HG02623 (cell line): ENCODE results near the gene ARID1B.
A peak's percentile ranks its signal among the peaks of the same experiment; 100 is the strongest.

ENCODE experiments used
- ATAC-seq: cut with Tn5 transposase; IDR thresholded peaks from one replicate; pipeline ENCODE4 v1.9.1; 2021; ENCODE audit warnings: moderate library complexity; ENCODE audit not compliant: unreplicated experiment

ARID1B gene

DNA sequence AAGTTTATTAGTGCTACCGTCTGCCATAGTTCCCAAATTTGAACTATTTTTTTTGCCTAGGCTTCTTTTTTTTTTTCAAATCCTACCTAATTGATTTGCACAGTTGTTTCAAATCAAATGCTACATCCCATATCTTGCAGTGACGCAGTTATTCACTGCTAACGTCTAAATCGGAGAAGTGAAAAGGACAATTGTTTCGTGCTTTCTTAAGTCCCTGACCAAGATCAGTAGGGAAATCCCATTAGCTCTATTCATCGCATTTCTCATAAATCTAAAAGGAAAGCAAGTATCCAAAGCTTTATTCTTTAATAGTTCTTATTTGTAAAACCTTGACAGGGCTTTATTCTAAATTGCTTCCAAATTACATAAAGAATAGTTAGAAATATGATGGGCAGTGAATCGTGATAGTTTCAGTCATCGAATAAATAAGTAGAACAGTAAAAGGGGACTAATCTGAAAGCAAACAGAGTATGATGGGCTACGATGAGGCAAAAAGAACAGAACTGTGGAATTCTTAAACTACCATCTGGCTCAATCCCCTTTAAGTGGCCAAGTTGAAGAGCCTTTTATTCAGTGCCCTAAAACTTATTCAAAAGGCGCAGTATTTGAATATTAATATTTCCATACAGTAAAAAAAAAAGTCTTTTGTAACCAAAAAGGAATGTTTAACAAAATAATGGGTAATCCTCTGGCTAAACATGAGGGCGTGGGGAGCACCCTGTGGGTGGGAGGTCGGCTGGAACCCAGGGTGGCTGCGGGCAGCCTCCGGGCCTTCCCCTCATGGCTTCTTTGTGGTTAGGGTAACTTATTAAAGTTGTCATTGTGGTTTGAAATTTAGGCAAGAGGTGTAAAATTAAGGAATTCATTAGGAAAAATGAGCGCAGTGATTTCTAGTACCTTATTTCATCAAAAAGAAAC, 3.0 kb upstream of the ARID1B start:
- no peak for ATAC-seq

DNA sequence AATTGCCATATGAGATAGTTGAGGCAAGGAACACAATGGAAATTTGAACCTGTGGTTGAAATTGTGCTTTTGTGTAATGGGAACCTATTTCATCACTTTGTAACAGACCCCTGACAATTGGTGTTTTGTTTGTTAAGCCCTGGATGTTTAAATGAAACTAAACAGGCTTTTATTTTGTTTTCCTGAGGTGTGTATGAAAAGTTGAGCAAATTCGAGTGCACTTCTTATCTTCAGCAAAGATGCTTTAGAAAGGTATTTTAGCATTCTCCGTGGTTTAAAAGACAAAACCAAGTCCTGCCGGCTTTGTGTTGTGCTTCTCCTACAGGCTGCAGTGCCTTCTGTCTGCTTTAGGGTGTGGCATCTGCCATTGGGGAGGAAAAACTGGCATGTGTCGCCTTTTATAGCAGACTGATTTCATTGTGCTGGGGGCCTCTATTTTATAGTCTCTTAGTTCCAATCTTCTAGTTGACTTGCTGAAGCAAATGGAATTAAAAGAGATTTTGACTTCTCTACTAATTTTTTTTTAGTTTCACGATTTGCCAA, 2.2 kb upstream of the ARID1B start:
- ATAC-seq = no peak

DNA sequence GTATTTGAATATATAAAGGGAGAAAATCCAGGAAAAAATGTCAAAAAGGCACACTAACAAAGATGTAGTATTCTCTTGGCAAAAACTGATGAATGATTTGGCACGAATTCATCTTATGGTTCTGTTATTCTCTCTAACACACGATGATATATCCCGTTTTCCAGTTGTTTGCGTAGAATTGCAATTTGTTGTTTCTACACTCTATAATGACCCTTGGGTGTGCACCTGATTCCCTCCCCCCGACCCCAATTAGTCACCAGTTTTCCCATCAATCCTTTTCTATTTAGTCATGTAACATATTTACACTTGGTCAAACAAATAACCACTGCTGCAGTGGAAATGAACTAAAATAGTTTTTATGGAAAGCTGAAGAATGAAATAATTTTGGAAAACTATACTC, 1.5 kb upstream of the ARID1B start:
- ATAC-seq = no peak

DNA sequence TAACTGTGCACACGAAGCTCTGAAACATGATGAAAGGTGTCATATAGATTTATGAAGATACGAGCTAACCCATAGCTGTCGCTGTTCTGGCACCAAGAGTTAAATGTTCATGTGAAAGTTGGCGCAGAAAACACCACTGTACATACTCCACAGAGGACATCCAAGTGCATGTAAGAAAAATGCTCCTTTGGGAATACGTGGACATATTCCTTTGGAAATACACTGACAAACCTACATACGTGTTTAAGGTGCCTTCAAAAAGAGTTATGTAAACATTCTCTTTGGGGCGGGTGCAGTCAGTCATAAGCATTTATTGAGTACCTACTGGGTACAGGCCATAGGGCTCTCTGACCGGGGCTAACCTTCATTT, 723 bp upstream of the ARID1B start:
- no peak for ATAC-seq

DNA sequence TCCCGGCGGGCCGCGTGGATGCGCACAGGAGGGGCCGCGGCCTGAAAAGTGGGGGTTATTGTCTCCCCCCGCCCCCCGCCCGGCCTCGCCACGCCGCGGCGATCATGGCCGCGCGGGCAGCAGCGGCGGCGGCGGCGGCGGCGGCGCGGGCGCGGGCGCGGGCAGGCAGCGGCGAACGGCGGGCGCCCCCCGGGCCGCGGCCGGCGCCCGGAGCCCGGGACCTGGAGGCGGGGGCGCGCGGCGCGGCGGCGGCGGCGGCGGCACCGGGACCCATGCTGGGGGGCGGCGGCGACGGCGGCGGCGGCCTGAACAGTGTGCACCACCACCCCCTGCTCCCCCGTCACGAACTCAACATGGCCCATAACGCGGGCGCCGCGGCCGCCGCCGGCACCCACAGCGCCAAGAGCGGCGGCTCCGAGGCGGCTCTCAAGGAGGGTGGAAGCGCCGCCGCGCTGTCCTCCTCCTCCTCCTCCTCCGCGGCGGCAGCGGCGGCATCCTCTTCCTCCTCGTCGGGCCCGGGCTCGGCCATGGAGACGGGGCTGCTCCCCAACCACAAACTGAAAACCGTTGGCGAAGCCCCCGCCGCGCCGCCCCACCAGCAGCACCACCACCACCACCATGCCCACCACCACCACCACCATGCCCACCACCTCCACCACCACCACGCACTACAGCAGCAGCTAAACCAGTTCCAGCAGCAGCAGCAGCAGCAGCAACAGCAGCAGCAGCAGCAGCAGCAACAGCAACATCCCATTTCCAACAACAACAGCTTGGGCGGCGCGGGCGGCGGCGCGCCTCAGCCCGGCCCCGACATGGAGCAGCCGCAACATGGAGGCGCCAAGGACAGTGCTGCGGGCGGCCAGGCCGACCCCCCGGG, 637 bp downstream of the ARID1B start:
- ATAC-seq = peak; percentile 16

DNA sequence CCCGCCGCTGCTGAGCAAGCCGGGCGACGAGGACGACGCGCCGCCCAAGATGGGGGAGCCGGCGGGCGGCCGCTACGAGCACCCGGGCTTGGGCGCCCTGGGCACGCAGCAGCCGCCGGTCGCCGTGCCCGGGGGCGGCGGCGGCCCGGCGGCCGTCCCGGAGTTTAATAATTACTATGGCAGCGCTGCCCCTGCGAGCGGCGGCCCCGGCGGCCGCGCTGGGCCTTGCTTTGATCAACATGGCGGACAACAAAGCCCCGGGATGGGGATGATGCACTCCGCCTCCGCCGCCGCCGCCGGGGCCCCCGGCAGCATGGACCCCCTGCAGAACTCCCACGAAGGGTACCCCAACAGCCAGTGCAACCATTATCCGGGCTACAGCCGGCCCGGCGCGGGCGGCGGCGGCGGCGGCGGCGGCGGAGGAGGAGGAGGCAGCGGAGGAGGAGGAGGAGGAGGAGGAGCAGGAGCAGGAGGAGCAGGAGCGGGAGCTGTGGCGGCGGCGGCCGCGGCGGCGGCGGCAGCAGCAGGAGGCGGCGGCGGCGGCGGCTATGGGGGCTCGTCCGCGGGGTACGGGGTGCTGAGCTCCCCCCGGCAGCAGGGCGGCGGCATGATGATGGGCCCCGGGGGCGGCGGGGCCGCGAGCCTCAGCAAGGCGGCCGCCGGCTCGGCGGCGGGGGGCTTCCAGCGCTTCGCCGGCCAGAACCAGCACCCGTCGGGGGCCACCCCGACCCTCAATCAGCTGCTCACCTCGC, 1.5 kb downstream of the ARID1B start:
- ATAC-seq = no peak

DNA sequence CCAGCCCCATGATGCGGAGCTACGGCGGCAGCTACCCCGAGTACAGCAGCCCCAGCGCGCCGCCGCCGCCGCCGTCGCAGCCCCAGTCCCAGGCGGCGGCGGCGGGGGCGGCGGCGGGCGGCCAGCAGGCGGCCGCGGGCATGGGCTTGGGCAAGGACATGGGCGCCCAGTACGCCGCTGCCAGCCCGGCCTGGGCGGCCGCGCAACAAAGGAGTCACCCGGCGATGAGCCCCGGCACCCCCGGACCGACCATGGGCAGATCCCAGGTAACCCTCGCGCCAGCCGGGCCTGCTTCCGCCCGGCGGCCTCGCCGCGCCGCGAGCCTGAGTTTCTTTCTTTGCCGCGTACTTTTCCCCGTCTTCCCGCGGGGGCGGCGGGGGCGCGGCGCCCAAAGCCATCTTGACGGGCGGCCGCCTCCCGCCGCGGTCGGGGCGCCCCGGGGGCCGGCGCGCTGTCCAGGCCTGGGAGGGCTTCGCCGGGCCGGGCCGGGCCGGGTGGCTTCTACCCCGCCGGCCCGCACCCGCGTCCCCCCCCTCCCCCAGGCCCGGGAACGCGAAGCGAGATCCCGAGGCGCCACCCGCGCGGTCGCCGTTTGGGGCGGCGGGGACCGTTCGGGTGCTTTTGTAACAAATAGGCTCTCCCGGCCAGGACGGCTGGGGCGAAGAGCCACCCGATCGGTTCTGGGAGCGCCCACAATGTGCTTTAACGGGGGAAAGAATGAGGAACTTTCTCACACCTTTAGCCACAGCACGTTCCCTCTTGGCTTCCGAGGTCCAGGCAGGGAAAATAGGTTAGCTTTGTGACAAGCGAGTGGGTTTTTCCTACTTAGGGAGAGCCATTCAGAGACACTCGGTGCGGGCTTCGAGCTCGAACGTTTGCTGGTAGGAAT, 2.3 kb downstream of the ARID1B start:
- no peak for ATAC-seq

DNA sequence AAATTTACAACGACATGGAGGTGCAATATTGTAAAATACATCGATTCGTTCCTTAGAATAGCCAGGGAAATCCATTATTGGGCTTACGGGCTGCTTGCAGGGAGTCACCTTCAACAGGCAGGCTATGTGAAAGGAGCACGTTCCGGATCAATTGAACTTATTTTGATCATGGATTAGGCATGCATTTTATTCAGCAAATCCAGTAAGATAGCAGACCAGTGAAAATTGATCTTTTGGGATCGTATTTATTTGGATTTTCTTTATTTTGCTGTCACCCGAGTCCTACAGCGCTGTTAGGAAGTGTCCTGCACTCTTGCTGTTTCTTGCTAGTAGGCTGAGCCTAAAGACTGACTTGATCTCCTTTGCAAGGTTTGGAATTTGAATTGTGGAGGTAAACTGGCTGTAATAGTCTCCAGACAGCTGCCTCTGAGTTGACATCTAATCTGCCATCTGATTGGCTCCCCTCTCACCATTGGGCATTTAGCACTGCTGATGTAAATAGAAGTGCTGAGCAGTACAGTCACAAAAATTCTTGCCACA, 3.0 kb downstream of the ARID1B start:
- ATAC-seq = peak; percentile 39

DNA sequence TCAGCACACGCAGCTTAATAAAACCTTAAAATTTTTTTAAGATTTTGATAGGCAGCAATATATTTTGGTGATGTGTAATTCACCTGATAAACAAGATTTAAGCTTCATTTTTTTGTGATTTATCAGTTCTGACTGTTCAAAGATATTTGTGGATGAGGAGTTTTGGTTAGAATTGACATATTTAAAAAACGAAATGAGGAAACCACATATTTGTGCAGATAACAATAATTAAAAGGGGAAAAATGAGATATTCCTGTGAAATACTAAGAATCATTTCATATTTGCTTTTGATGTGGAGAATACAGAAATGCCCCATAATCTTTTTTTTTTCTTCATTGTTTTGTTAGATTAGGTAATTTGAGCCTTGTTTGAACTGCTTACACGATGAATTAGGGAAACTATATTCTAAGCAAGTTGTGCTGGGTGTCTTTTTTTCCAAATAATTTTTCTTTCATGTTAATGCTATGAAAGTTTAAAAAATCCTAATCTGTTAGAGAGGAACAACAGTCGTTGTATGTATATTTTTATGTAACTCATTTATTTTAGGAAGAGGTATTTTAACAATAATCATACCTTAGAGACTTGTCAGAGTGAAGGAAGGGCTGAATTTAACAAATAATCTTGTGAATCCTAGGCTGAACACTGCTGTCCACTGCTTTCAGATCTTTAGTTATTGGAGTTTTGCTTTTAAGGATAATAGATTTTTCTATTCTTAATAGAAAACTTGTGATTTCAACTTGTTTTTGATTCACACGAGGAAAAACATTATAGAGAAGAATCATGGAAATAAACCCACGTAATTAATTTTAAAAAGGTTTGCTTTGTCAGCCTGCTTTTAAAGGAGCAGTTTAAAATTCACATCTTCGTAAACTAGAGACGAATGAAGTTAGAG, 4.0 kb downstream of the ARID1B start:
- ATAC-seq = no peak

DNA sequence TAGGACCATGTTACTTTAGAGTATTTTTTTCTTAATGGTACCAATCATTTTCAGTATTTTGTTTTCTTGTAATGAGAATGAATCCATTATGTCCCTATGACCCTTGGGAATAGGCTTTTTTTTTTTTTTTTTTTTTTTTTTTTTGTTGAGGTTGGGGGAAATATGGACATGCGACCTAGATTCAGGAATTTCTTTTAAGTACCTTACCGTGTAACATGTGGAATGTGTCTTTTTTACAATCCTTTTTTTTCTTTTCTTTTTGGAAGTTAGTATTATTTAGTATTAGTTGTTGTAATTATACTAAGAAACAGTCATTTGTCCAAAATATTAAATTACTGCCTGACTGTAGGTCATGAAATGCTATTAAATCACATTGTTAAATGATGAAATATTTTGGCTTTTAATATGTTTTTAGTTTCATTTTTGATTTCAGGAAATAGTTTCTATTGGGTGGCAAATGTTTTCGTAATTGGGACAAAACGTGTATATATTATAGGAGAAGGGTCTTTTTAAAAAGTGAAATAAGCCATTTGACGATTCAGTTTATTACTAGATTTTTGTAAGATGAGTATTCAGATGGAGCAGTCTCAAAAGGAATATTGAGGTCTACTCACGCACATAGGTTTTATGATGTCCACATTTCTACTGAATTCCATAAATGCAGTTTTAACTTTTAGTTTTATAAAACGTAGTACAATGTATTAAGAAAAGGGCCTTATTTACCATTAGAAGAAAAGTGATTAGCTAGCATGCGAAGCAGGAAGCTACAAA, 4.9 kb downstream of the ARID1B start:
- no peak for ATAC-seq

DNA sequence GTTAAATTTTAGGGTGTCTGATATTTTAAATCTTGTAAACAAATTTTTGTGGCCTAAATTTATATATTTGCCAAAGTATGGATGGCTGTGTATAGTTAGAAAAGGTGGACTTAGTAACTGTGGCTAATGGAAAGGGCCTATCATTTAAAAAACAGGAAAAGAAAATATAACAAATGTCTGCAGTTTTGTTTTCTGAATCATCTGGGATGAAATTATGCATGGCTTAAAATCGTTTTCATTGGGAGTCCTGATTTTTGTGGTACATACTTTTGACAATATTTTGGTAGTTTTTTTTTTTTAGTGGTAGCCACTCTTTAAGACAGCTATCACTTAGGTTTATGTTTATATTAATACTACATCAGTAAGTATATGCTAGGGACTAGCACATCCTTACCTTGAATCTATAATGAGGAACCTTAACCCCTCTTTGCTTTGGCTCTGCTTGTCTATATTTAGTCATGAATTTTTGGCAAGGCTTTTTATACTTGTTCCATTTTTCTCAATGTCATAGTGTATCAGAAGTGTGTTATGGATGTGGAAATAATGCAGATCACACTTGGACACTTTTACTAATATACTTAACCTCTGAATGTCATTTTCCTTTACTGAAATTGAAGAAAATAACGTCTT, 5.6 kb downstream of the ARID1B start:
- no peak for ATAC-seq

DNA sequence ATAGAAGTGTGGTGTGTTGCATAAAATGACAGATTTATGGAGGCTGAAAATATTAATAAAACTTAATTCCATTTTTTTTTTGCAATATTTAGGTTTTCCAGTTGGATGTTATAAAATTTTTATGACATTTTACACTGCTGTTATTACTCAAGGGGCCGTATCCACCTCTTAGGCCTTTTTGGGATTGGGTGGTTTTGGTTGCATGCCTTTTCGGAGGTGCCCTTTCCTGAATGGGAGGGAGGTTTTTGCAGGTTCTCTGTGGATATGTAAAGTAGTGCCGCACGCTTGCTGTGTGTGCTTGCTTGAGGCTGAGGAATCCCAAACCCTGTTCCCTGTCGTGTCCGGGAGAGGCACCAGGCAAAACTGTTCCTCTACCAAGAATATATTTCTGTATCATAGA, 6.8 kb downstream of the ARID1B start:
- no peak for ATAC-seq

DNA sequence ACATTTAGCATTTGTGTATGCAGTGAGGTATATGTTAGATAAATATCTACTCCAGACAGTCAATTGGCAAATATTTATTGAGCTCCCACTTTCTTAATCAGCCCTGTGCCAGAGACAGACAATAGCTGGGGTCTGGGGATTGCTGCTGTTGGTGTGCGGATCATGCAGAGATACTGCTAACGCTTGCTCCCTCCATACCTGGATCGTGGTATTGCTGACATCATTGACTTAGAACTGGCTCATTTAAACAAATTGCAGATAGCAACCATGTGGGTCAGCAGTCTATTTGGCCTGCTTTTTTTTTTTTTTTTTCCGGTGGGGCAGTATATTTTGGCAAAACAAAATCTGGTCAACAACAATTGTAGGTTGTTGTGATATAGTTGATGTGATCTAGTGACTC, 9.5 kb downstream of the ARID1B start:
- ATAC-seq = no peak

DNA sequence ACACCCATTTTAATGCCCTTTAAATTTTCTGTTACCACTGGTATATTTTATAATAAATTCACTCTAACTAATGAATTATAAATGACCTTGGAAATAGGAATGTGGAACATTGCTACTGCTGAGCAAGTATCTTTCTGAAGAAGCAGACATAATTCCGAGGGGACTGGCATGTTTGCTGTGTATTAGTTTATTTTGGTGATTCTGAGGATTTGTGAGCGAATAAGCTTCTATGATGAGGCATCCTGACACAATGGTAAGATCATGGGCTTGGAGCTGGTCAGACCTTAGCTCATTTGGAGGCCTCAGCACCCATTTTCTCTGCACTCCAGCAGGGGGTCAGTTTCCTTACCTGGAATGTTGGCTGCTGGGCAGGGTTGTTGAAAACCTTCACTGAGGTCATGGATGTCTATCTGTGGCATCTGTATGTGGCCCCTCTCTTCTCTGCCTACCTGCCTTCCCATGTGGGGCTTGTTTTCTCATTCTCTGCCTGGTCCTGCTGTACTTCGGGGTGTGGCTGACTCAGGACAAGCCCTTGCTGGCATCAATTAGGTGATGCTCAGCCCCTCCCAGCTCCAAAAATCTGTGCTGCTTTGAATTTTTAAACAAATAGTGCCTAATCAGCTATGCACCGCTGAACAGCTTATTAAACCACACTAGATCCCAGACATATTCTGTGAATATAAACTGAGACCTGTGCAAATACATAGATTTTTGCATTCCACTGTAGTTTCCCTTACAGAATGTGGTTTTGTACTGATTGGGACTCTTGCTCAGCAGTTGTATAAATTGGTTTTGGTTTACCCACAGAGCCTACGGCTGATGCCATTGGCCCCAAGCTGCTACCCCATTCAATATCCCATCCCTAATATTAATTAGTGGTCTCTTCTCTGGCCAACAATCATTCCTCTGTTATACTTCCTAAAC, 10.7 kb downstream of the ARID1B start:
- ATAC-seq = no peak

DNA sequence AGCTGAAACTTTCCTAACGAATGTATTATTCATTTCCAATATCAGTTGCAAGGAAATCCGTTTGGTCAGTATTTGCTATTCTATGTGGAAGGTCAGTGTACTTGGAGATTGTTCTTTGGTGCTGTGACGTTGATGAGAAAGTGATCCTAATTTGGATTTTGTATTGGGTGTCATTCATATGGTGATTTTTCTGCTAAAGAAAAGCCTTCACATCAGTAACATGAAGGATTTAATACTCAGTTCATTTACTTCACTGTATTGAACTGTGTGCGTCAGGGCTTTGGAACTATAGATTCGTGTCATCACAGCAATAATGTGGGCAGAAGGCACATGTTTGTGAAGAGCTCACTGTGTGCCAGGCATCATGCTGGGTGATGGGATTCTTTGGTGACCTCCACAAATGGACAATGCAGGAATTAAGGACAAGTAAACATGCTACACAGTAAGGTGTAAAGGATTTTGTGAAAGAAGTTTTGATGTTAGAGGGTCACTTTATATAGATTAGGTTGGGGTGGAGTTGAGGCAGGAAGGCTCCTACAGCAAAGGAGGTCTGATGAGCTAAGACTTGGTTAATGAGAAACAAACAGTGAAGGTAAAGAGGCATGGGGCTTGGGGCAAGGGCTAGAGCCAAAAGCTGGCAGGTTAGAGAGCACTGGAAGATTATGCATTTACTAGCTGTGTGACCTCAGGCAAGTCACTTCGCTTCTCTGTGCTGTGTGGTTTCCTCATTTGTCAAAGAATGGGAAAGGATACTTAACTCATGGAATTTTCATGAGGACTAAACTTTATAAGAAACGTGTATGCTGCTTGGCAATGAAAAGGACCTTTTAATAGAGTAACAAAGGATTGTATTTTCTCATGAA, 12.1 kb downstream of the ARID1B start:
- no peak for ATAC-seq
